ENCODE data around the gene GNAO1.

DNA sequence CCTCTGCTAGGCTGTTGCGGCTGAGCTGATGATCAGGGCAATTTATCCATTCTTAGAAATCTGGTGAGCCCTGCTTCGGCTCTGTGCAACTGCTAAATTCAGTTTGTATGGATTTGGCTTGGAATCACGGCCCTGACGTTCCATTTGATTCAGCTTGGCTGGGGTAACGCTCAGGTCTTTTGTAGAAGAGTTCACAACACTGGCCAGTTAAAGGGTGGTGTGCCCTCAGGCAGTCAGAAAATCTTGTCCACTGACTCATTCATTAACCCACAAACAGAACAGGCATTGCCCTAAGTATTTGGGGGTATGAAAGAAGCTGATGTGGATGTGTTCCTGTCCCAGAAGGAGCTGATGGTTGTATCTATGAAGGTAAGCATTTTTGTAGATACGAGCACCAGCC is 53.9 kb downstream of the GNAO1 start:
- TF ChIP-seq, protein P1, sequence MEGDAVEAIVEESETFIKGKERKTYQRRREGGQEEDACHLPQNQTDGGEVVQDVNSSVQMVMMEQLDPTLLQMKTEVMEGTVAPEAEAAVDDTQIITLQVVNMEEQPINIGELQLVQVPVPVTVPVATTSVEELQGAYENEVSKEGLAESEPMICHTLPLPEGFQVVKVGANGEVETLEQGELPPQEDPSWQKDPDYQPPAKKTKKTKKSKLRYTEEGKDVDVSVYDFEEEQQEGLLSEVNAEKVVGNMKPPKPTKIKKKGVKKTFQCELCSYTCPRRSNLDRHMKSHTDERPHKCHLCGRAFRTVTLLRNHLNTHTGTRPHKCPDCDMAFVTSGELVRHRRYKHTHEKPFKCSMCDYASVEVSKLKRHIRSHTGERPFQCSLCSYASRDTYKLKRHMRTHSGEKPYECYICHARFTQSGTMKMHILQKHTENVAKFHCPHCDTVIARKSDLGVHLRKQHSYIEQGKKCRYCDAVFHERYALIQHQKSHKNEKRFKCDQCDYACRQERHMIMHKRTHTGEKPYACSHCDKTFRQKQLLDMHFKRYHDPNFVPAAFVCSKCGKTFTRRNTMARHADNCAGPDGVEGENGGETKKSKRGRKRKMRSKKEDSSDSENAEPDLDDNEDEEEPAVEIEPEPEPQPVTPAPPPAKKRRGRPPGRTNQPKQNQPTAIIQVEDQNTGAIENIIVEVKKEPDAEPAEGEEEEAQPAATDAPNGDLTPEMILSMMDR (optimal IDR thresholded peaks at IDR 0.05 in 1 of 3, IDR thresholded peaks at IDR 0.05 in 1 of 3, conservative IDR thresholded peaks at IDR 0.05 in 1 of 3; ENCODE audit: extremely low read depth in 1 of 3, insufficient read depth in 2 of 3, low read length in 3 of 3) = no peak
- TF ChIP-seq EZH2 (IDR thresholded peaks at IDR 0.05; ENCODE audit: low read length) = no peak

Measured in keratinocyte (primary cell).